Left lung (tissue), 10 donors: ENCODE measurements around the gene ZNF541. TPM values are rescaled to one million over a fixed set of nuclear protein-coding genes. Genes with fewer than 3 reads are reported as not detected.

Experiments used
- ATAC-seq: fragments of 200-7000 bp; cut with Tn5 transposase; one replicate; pipeline ENCODE4 v1.9.1; 2020; ENCODE audit warnings: moderate library complexity
- DNase-seq, 4 donors: peaks; one replicate each; pipeline ENCODE4 v3.0.0-alpha.2; 2013 to 2020
- H3K27ac ChIP-seq, 2 donors: fragments of 200-600 bp; sonication (generic) in 1 of 2; one replicate each; pipeline versions ENCODE4 v1.5.0 to v1.8.0; 2020 to 2021
- H3K27me3 ChIP-seq, 2 donors: fragments of 200-600 bp; sonication (generic) in 1 of 2; one replicate each; pipeline versions ENCODE4 v1.5.0 to v1.8.0; 2020 to 2021
- H3K36me3 ChIP-seq, 2 donors: fragments of 200-600 bp; sonication (generic) in 1 of 2; one replicate each; pipeline versions ENCODE4 v1.5.0 to v1.8.0; 2020 to 2021
- H3K4me1 ChIP-seq, 2 donors: fragments of 200-600 bp; one replicate each; pipeline ENCODE4 v1.8.0; 2021
- H3K4me3 ChIP-seq, 2 donors: fragments of 200-600 bp; sonication (generic) in 1 of 2; one replicate each; pipeline versions ENCODE4 v1.5.0 to v1.8.0; 2020 to 2021; ENCODE audit warnings: mild to moderate bottlenecking in 1 of 2
- H3K9me3 ChIP-seq, 2 donors: fragments of 200-600 bp; sonication (generic) in 1 of 2; one replicate each; pipeline versions ENCODE4 v1.5.0 to v1.8.0; 2020 to 2021
- intact Hi-C, 2 donors: fragments of 100-400 bp; cut with DNase I; formaldehyde crosslinking; loops; one replicate each; pipeline versions ENCODE4 v1.11.2 to v1.14.2; 2022
- polyA plus RNA-seq, 6 donors: library from polyadenylated mRNA; unstranded; fragments of 120-200 nt; gene quantifications; one replicate each; pipeline ENCODE4 v1.2.1, GENCODE V29; 2013; ENCODE audit not compliant: insufficient read length in 6 of 6
- total RNA-seq, 2 donors: library from RNA; stranded (reverse); fragmentation: NEBNext Ultra II Directional; extraction: Animal tissue kit (Norgen Biotek cat#: 25700); gene quantifications; one replicate each; pipeline ENCODE4 v1.2.1, GENCODE V29; 2021
- TF ChIP-seq, protein P1 (sequence below), 2 donors: fragments of 200-600 bp; sonication (generic) in 1 of 2; IDR thresholded peaks; one replicate each; pipeline versions ENCODE4 v1.5.0 to v1.8.0; 2021; ENCODE audit warnings: antibody characterized with exemption in 2 of 2
- donor health status: DM: no; HTN: yes; CAD: no.
- donor health status: DM: no; HTN: no; CAD: no.

The ZNF541 gene
- total and polyA plus RNA-seq, 8 donors: 0.09 to 0.50 (median 0.15) TPM

GRCh38 chr19:47547199-47547598, 25.7 kb downstream of the ZNF541 start:
- H3K27ac ChIP-seq: no peak overlapping the region
- intact Hi-C loops: no loop called here
- TF ChIP-seq, protein P1, sequence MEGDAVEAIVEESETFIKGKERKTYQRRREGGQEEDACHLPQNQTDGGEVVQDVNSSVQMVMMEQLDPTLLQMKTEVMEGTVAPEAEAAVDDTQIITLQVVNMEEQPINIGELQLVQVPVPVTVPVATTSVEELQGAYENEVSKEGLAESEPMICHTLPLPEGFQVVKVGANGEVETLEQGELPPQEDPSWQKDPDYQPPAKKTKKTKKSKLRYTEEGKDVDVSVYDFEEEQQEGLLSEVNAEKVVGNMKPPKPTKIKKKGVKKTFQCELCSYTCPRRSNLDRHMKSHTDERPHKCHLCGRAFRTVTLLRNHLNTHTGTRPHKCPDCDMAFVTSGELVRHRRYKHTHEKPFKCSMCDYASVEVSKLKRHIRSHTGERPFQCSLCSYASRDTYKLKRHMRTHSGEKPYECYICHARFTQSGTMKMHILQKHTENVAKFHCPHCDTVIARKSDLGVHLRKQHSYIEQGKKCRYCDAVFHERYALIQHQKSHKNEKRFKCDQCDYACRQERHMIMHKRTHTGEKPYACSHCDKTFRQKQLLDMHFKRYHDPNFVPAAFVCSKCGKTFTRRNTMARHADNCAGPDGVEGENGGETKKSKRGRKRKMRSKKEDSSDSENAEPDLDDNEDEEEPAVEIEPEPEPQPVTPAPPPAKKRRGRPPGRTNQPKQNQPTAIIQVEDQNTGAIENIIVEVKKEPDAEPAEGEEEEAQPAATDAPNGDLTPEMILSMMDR (IDR thresholded peaks at IDR 0.05): no peak
- ATAC-seq (no peak), DNase-seq (no peak)
- H3K9me3 ChIP-seq: no peaks in the 10 kb centered on the region
- no peak overlapping the region for H3K4me3 ChIP-seq
- no peaks in the 10 kb centered on the region for H3K36me3 ChIP-seq
- peaks cover 5 to 7% of the 10 kb centered on the region in 2 donors for H3K4me1 ChIP-seq
- H3K27me3 ChIP-seq: peaks cover 17 to 42% of the 10 kb centered on the region in 2 donors

GRCh38 chr19:47545061-47545948, 27.6 kb downstream of the ZNF541 start:
- H3K27me3 ChIP-seq: peaks cover 17 to 42% of the 10 kb centered on the region in 2 donors
- DNase-seq (no peak), ATAC-seq (no peak)
- H3K36me3 ChIP-seq: no peaks in the 10 kb centered on the region
- no peak overlapping the region for H3K27ac ChIP-seq
- TF ChIP-seq, protein P1 (IDR thresholded peaks at IDR 0.05): no peak
- no peak overlapping the region for H3K4me3 ChIP-seq
- H3K4me1 ChIP-seq: peaks cover 5 to 7% of the 10 kb centered on the region in 2 donors
- intact Hi-C loops: no loop called here
- no peaks in the 10 kb centered on the region for H3K9me3 ChIP-seq

DNA sequence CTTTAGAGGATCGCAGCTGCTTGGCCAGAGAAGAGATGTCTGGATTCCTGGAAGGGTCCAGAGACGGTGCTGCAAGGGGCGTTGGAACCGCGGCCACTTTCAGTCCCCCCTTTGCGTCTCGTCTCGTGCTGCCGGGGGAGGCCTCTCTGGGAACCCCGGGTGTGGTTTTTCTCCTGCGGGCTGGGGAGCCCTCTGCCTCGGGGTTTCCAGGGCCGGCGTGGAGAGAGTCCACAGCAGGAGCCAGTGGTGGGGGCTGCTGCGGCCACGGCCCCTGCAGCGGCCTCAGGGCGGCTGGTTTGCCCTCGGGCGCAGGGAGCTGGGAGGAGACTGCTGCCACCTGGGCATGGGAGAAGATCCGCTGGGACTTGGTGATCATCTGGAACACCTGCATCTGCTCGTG, 28.5 kb downstream of the ZNF541 start:
- Histone ChIP-seq H3K4me1 (peaks cover 5 to 7% of the 10 kb centered on the region in 2 donors), H3K27me3 (peaks cover 17 to 42% of the 10 kb centered on the region in 2 donors), H3K4me3 (no peak overlapping the region), H3K9me3 (no peaks in the 10 kb centered on the region), H3K27ac (no peak overlapping the region), H3K36me3 (no peaks in the 10 kb centered on the region)
- ATAC-seq (no peak), DNase-seq (no peak)
- TF ChIP-seq, protein P1 (IDR thresholded peaks at IDR 0.05): no peak
- intact Hi-C loops: no loop called here

DNA sequence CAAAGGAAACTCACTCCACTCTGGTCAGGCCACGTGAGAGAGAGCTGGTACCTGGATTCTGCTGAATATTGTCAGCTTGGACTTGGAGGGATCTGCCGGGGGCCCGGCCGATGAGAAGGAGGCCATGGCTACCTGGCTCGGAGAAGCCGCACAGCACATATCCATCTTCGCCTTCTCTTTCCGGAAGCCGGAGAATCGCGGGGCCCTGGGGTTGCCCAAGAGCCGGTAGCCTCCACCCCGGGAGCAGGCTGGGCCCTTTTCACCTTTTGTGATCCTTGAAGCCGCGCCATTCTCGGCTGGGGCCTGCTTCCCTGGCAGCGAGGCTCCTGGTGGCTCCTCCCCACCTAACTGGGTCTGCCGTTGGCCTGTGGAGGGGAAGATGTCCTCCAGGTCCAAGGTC, 28.9 kb downstream of the ZNF541 start:
- no peaks in the 10 kb centered on the region for H3K36me3 ChIP-seq
- intact Hi-C loops: no loop called here
- DNase-seq: no peak
- peaks cover 17 to 42% of the 10 kb centered on the region in 2 donors for H3K27me3 ChIP-seq
- H3K27ac ChIP-seq: no peak overlapping the region
- TF ChIP-seq, protein P1 (IDR thresholded peaks at IDR 0.05): no peak
- peaks cover 5 to 7% of the 10 kb centered on the region in 2 donors for H3K4me1 ChIP-seq
- H3K4me3 ChIP-seq: no peak overlapping the region
- no peak for ATAC-seq
- no peaks in the 10 kb centered on the region for H3K9me3 ChIP-seq

GRCh38 chr19:47542030-47542475, 30.9 kb downstream of the ZNF541 start:
- ATAC-seq (no peak), DNase-seq (no peak)
- no peaks in the 10 kb centered on the region for H3K36me3 ChIP-seq
- intact Hi-C loops: no loop called here
- H3K9me3 ChIP-seq: no peaks in the 10 kb centered on the region
- peaks cover 5 to 7% of the 10 kb centered on the region in 2 donors for H3K4me1 ChIP-seq
- peaks cover 17 to 36% of the 10 kb centered on the region in 2 donors for H3K27me3 ChIP-seq
- H3K27ac ChIP-seq: no peak overlapping the region
- H3K4me3 ChIP-seq: no peak overlapping the region
- TF ChIP-seq, protein P1 (IDR thresholded peaks at IDR 0.05): no peak
